ENCODE data around the gene DAPP1.
"Not testable (repeated sequence)": the region's sequence is repeated elsewhere in the genome, so short reads cannot be mapped to it uniquely, and the experiment has no call there.

DAPP1 gene

DNA sequence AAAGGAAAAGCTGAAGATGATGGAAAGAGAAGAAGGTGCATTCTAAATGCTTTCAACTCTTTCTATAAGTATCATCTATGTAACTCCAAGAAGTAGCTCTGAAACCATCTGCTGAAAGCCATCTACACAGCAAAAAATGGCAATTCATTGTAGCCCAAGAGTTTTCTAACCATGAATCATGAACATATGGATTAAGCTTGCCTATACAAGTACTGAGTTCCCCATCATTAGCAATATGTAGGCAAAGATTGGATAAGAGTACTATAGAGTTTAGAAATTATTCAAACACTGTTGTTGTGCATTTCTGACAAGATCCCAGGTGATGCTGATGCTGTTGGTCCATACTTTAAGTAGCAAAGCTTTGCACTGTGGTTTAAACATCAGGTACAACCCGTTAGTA is 11.2 kb downstream of the DAPP1 start:
- DNase-seq (ENCODE audit: low read depth, low spot score), result no peak
- CTCF ChIA-PET, result interaction anchor here (1.2 kb wide), 1 partner anchor 16 kb away, joined by 4 read pairs; no protein-coding TSS in a partner anchor
- H3K4me3 ChIP-seq (ENCODE audit: low read depth, low read length), result no peak overlapping the region

DNA sequence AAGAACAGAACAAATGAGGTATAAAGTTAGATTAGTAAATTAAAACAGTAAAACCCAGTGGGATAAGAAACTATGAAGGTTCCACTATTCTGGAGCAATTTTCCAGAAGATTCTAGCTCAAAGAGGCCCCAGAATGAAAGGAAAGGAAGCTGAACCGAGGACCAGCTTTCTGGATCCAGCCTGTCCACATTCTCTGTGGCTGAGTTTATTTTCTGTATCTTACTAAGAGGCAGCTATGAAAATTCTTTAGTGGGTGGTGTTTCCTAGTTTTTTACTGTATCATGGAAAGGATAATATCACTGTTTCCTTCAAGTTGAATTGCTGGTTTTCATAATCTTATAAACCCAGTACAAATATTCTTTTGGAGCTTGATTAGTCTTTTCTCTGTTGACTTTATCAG is 11.8 kb downstream of the DAPP1 start:
- no peak for DNase-seq (ENCODE audit: low read depth, low spot score)
- ChIA-PET CTCF (interaction anchor here (1.2 kb wide), 1 partner anchor 17 kb away, joined by 4 read pairs; no protein-coding TSS in a partner anchor), POLR2A (no interaction called here)
- no peak overlapping the region for H3K4me3 ChIP-seq (ENCODE audit: low read depth, low read length)
- TF ChIP-seq, protein P1, sequence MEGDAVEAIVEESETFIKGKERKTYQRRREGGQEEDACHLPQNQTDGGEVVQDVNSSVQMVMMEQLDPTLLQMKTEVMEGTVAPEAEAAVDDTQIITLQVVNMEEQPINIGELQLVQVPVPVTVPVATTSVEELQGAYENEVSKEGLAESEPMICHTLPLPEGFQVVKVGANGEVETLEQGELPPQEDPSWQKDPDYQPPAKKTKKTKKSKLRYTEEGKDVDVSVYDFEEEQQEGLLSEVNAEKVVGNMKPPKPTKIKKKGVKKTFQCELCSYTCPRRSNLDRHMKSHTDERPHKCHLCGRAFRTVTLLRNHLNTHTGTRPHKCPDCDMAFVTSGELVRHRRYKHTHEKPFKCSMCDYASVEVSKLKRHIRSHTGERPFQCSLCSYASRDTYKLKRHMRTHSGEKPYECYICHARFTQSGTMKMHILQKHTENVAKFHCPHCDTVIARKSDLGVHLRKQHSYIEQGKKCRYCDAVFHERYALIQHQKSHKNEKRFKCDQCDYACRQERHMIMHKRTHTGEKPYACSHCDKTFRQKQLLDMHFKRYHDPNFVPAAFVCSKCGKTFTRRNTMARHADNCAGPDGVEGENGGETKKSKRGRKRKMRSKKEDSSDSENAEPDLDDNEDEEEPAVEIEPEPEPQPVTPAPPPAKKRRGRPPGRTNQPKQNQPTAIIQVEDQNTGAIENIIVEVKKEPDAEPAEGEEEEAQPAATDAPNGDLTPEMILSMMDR (IDR thresholded peaks at IDR 0.05; ENCODE audit: insufficient read depth, low read length, missing control alignments), result no peak

More for the DNA sequence above, 11.2 kb downstream of the DAPP1 start:
- POLR2A ChIA-PET, result no interaction called here
- TF ChIP-seq, protein P1 (IDR thresholded peaks at IDR 0.05; ENCODE audit: insufficient read depth, low read length, missing control alignments), result no peak

DNA sequence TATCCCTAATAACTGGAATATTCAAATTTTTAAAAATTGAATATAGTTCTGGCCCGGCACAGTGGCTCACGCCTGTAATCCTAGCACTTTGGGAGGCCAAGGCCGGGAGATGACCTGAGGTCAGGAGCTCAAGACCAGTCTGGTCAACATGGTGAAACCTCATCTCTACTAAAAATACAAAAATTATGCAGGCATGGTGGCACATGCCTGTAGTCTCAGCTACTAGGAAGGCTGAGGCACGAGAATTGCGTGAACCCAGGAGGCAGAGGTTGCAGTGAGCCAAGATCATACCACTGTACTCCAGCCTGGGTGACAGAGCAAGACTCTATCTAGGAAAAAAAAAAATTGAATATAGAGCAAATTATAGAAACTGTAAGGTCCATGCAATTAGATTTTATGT is 13.4 kb downstream of the DAPP1 start:
- POLR2A ChIA-PET; DNase-seq (ENCODE audit: low read depth, low spot score); H3K4me3 ChIP-seq (ENCODE audit: low read depth, low read length): not testable (repeated sequence)
- CTCF ChIA-PET, result interaction anchor here (1.4 kb wide), 1 partner anchor 19 kb away, joined by 3 read pairs; no protein-coding TSS in a partner anchor

DNA sequence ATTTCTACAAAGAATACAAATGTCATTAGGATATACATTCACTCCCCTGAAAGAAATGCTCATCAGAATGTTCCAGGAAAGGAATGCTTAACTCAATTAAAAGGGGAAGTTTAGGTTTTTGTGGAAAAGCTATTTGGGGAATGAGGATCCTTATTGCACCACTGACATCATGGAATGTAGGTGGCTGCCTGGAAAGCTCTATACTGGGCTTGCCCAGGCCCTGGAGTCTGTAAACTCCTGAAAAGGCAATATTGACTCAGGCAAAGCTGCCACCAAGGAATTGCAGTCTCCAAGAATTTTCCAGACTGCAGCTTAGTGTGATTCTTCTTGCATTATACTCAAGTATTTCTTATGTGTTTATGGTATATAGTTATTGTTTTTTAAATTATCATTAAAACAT is 15.7 kb downstream of the DAPP1 start:
- no peak for DNase-seq (ENCODE audit: low read depth, low spot score)
- TF ChIP-seq, protein P1 (IDR thresholded peaks at IDR 0.05; ENCODE audit: insufficient read depth, low read length, missing control alignments), result no peak
- no peak overlapping the region for H3K4me3 ChIP-seq (ENCODE audit: low read depth, low read length)
- ChIA-PET POLR2A (no interaction called here), CTCF (no interaction called here)

DNA sequence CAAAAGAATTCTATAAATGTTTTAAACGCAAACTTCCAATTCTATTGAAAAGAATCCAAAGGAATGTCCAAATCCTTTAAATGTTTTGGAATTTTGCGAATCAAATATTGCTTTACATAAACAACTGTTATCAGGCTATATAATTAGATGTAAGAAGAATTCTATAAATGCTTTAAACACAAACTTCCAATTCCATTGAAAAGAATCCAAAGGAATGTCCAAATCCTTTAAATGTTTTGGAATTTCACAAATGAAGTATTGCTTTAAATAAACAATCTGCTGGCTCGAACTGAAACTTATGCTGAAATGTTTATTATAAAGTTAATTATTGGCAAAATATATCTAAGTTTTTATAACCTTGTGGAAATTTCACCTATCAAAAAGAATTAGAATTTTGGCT is 16.1 kb downstream of the DAPP1 start:
- POLR2A ChIA-PET, result no interaction called here
- TF ChIP-seq, protein P1 (IDR thresholded peaks at IDR 0.05; ENCODE audit: insufficient read depth, low read length, missing control alignments), result no peak
- CTCF ChIA-PET, result no interaction called here
- H3K4me3 ChIP-seq (ENCODE audit: low read depth, low read length), result no peak overlapping the region
- no peak for DNase-seq (ENCODE audit: low read depth, low spot score)

DNA sequence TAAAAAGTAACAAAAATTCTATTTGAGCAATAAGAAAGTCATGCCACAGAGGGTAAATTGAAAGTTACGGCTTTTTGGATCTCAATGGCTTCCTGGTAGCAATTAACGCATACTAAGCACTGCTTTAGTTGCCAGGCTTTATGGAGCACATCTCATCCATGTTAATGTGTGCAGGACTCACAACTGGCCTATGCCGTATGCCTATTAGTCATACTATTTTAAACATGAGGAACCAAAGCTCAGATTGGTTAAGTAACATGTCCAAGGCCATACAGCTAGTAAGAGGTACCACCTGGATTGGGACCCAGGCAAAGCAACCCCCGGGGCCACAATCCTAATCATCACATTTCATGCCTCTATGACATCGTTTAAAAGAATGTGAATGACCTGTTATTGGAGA is 17.1 kb downstream of the DAPP1 start:
- no peak overlapping the region for H3K4me3 ChIP-seq (ENCODE audit: low read depth, low read length)
- no peak for DNase-seq (ENCODE audit: low read depth, low spot score)
- TF ChIP-seq, protein P1 (IDR thresholded peaks at IDR 0.05; ENCODE audit: insufficient read depth, low read length, missing control alignments), result no peak
- ChIA-PET POLR2A (no interaction called here), CTCF (no interaction called here)

DNA sequence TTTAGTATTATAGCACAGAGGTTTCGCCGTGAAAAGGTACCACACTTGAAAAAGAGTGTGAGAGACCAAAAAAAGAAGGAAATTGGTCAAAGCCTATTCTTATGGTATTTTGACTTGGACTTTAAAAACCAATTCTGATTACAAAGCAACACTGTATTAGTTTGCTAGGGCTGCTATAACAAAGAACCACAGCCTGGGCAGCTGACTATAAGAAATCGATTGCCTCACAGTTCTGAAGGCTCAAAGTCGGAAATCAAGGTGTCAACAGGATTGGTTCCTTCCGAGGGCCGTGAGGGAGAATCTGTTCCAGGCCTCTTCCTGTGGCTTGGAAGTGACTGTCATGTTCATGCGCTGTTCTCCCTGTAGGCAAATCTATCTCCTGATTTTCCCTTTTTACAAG is 17.9 kb downstream of the DAPP1 start:
- DNase-seq (ENCODE audit: low read depth, low spot score), result no peak
- POLR2A ChIA-PET, result no interaction called here
- H3K4me3 ChIP-seq (ENCODE audit: low read depth, low read length), result no peak overlapping the region
- CTCF ChIA-PET, result no interaction called here
- TF ChIP-seq, protein P1 (IDR thresholded peaks at IDR 0.05; ENCODE audit: insufficient read depth, low read length, missing control alignments), result no peak

All from AG04449 (cell line).